Keratinocyte (primary cell): ENCODE results near the gene FAM170B. TPM values are rescaled to one million over a fixed set of nuclear protein-coding genes. Genes with fewer than 3 reads are reported as not detected.

Experiments used
- DNase-seq: peaks from one replicate; pipeline ENCODE4 v3.0.0-alpha.2; 2011; ENCODE audit warnings: low read depth, missing footprints, low spot score
- FAIRE-seq: peaks from 2 replicates; lab custom pipeline; 2011; peaks lifted over from hg19 to GRCh38; lab: Jason Lieb, UNC
- H2AFZ ChIP-seq: 2 replicates; pipeline ENCODE4 v1.6.0; 2012; ENCODE audit warnings: low read length, control low read depth, inconsistent platforms; ENCODE audit not compliant: control insufficient read depth
- H3K27ac ChIP-seq: 2 replicates; pipeline ENCODE4 v1.5.1; 2011; ENCODE audit warnings: low read length; ENCODE audit not compliant: control insufficient read depth, insufficient read depth
- H3K27me3 ChIP-seq: 3 replicates; pipeline ENCODE4 v1.6.0; 2011; ENCODE audit warnings: low read length; ENCODE audit not compliant: control insufficient read depth, insufficient read depth; ENCODE audit errors: extremely low read depth
- H3K36me3 ChIP-seq, 2 experiments: 2 replicates in 1 of 2; 3 replicates in 1 of 2; pipeline ENCODE4 v1.5.1; 2011; ENCODE audit warnings: low read length in 2 of 2, mild to moderate bottlenecking in 1 of 2; ENCODE audit not compliant: control insufficient read depth in 2 of 2, insufficient read depth in 2 of 2; ENCODE audit errors: extremely low read depth in 1 of 2
- H3K4me1 ChIP-seq: 3 replicates; pipeline ENCODE4 v1.5.1; 2011; ENCODE audit warnings: low read length; ENCODE audit not compliant: control insufficient read depth, insufficient read depth; ENCODE audit errors: extremely low read depth
- H3K4me2 ChIP-seq: 3 replicates; pipeline ENCODE4 v1.6.0; 2011; ENCODE audit warnings: low read depth, low read length; ENCODE audit not compliant: control insufficient read depth, insufficient read depth; ENCODE audit errors: extremely low read depth
- H3K4me3 ChIP-seq, 3 experiments: fragments of 200-600 bp in 1 of 3; sonication (generic) in 1 of 3; 2 replicates in 2 of 3; 3 replicates in 1 of 3; pipeline ENCODE4 v1.5.1; 2011 to 2016; ENCODE audit warnings: low read length in 3 of 3, mild to moderate bottlenecking in 3 of 3, control low read depth in 2 of 3, inconsistent platforms in 1 of 3, low read depth in 1 of 3, mixed read lengths in 1 of 3, mixed run types in 1 of 3, moderate library complexity in 1 of 3; ENCODE audit not compliant: control insufficient read depth in 2 of 3, insufficient read depth in 2 of 3; ENCODE audit errors: extremely low read depth in 1 of 3
- H3K79me2 ChIP-seq: 2 replicates; pipeline ENCODE4 v1.6.0; 2012; ENCODE audit warnings: low read length; ENCODE audit not compliant: control insufficient read depth, insufficient read depth
- H3K9ac ChIP-seq: 3 replicates; pipeline ENCODE4 v1.6.0; 2011; ENCODE audit warnings: low read length; ENCODE audit not compliant: control insufficient read depth, insufficient read depth; ENCODE audit errors: extremely low read depth
- H3K9me1 ChIP-seq: 3 replicates; pipeline ENCODE4 v1.6.0; 2011; ENCODE audit warnings: low read length; ENCODE audit not compliant: control insufficient read depth, insufficient read depth; ENCODE audit errors: extremely low read depth
- H3K9me3 ChIP-seq: 2 replicates; pipeline ENCODE4 v1.5.1; 2012; ENCODE audit warnings: low read depth, low read length; ENCODE audit not compliant: control insufficient read depth
- H4K20me1 ChIP-seq: 3 replicates; pipeline ENCODE4 v1.6.0; 2011; ENCODE audit warnings: low read length; ENCODE audit not compliant: control insufficient read depth, insufficient read depth; ENCODE audit errors: extremely low read depth
- EZH2 ChIP-seq: IDR thresholded peaks from one replicate; pipeline ENCODE4 v1.6.1; 2012; ENCODE audit warnings: inconsistent platforms, mild to moderate bottlenecking, low read length, moderate library complexity
- dilution Hi-C: fragments of 300-500 bp; cut with MboI; formaldehyde crosslinking; loops from one replicate; pipeline ENCODE4 v1.7.0; 2020; ENCODE audit warnings: low sequenced_read_pairs; ENCODE audit not compliant: extremely low pct_ligation_motif_present
- polyA plus RNA-seq, 5 experiments: library from polyadenylated mRNA; depleted of rRNA in 3 of 5; stranded (reverse) in 3 of 5; stranded (forward) in 1 of 5; unstranded in 1 of 5; fragments of >200 nt; gene quantifications; 1 replicate in 1 of 5; 2 replicates in 3 of 5; 3 replicates in 1 of 5; pipeline versions ENCODE4 v1.2.1 to v1.2.3, GENCODE V29; 2011 to 2012; ENCODE audit warnings: missing spikeins in 2 of 5, low read depth in 1 of 5, low replicate concordance in 1 of 5
- TF ChIP-seq, protein P1 (sequence below), 3 experiments: IDR thresholded peaks in 1 of 3; conservative IDR thresholded peaks in 1 of 3; optimal IDR thresholded peaks in 1 of 3; 2 replicates in 2 of 3; 3 replicates in 1 of 3; pipeline versions ENCODE3 to v1.5.1; 2011; ENCODE audit warnings: low read length in 3 of 3, mild to moderate bottlenecking in 3 of 3, moderate library complexity in 2 of 3, control low read depth in 1 of 3, inconsistent platforms in 1 of 3; ENCODE audit not compliant: insufficient read depth in 2 of 3; ENCODE audit errors: extremely low read depth in 1 of 3

Gene FAM170B
- polyA plus RNA-seq, 1 donor (not counting 4 experiments of a cell fraction or from before 2014, with no cell fraction given) = not detected

GRCh38 chr10:49171326-49172060, 37.7 kb upstream of the FAM170B start:
- no peak overlapping the region for H3K4me2 ChIP-seq
- dilution Hi-C loops = no loop called here
- H3K4me3 ChIP-seq = no peak overlapping the region
- TF ChIP-seq, protein P1, sequence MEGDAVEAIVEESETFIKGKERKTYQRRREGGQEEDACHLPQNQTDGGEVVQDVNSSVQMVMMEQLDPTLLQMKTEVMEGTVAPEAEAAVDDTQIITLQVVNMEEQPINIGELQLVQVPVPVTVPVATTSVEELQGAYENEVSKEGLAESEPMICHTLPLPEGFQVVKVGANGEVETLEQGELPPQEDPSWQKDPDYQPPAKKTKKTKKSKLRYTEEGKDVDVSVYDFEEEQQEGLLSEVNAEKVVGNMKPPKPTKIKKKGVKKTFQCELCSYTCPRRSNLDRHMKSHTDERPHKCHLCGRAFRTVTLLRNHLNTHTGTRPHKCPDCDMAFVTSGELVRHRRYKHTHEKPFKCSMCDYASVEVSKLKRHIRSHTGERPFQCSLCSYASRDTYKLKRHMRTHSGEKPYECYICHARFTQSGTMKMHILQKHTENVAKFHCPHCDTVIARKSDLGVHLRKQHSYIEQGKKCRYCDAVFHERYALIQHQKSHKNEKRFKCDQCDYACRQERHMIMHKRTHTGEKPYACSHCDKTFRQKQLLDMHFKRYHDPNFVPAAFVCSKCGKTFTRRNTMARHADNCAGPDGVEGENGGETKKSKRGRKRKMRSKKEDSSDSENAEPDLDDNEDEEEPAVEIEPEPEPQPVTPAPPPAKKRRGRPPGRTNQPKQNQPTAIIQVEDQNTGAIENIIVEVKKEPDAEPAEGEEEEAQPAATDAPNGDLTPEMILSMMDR (optimal IDR thresholded peaks at IDR 0.05 in 1 of 3, IDR thresholded peaks at IDR 0.05 in 1 of 3, conservative IDR thresholded peaks at IDR 0.05 in 1 of 3; ENCODE audit: extremely low read depth in 1 of 3, insufficient read depth in 2 of 3, low read length in 3 of 3) = no peak
- TF ChIP-seq EZH2 = no peak
- H2AFZ ChIP-seq = no peak overlapping the region
- H4K20me1 ChIP-seq = no peaks in the 10 kb centered on the region
- H3K79me2 ChIP-seq = no peaks in the 10 kb centered on the region
- no peaks in the 10 kb centered on the region for H3K27me3 ChIP-seq
- no peak for FAIRE-seq
- no peak overlapping the region for H3K9ac ChIP-seq
- no peak overlapping the region for H3K27ac ChIP-seq
- H3K9me1 ChIP-seq = no peaks in the 10 kb centered on the region
- H3K9me3 ChIP-seq = no peaks in the 10 kb centered on the region
- no peaks in the 10 kb centered on the region for H3K36me3 ChIP-seq
- no peaks in the 10 kb centered on the region for H3K4me1 ChIP-seq
- no peak for DNase-seq

- Histone ChIP-seq H3K27me3 (no peaks in the 10 kb centered on the region), H3K36me3 (no peaks in the 10 kb centered on the region), H3K79me2 (no peaks in the 10 kb centered on the region), H3K4me2 (no peak overlapping the region), H2AFZ (no peak overlapping the region), H4K20me1 (no peaks in the 10 kb centered on the region), H3K9me1 (no peaks in the 10 kb centered on the region), H3K27ac (no peak overlapping the region), H3K4me1 (no peaks in the 10 kb centered on the region), H3K9ac (no peak overlapping the region), H3K4me3 (no peak overlapping the region), H3K9me3 (no peaks in the 10 kb centered on the region)
- TF ChIP-seq, protein P1 (optimal IDR thresholded peaks at IDR 0.05 in 1 of 3, IDR thresholded peaks at IDR 0.05 in 1 of 3, conservative IDR thresholded peaks at IDR 0.05 in 1 of 3; ENCODE audit: extremely low read depth in 1 of 3, insufficient read depth in 2 of 3, low read length in 3 of 3) = no peak
- TF ChIP-seq EZH2 = no peak
- FAIRE-seq (no peak), DNase-seq (no peak)
- dilution Hi-C loops = no loop called here
Measured at GRCh38 chr10:49170632-49171325, 37.0 kb upstream of the FAM170B start.
